COR-L47 (cell line): Measurements from ENCODE around the gene EHD4.

Experiments
- DNase-seq: peaks from one replicate; lab custom pipeline; 2025; lab: John Stamatoyannopoulos, UW

Gene EHD4

DNA sequence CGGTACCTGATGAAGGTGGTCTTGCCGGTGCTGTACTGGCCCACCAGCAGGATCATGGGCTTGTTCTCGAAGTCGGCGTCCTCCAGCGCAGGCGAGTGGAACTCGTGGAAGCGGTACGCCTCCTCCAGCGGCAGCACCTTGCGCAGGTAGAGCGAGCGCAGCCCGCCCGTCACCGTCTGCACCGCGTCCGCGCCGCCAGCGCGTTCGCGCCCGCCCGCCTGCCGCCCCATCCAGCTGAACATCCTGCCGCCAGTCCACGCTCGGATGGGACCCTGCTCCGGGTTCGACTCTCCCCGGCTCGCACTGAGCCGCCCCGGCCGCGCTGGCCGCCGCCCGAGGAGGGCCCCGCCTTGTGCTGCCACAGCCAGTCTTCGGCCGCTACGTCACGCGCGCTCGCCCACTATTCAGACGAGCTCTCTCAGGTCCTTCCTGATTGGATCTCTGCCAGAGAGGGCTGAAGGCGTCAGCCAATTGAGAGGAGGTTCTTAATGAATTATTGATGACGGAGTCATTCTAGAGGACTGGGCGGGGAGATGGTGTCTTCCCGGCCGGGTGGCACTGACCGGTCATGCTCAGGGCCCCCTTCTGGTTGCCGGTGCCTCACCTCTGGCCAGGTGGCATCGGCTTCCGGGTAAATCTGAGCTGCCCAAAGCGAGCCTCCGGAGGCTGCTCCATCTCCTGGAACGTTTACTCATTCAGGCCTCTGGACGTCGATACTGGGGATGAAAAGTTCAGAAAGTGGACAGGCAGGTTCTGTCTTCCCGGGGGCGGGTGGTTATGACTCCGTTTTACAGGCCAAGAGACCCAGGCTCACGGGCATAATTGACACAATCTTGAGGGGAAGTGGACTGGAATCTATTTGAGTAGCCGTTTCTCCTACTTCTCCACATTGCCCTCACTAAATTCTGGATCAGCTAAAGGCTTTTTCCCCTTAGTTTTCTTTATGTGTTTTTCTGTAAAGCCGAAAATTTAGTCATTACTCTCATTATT is at the start of gene EHD4:
Gene EHD4 (minus strand): TSS at position 305 of the 990 bp plus-strand sequence. CDS start 63 bp downstream, at position 242.
- DNase-seq = peak; percentile 99

GRCh38 chr15:42021593-42021992 is 49.2 kb upstream of the EHD4 start:
- no peak for DNase-seq

DNA sequence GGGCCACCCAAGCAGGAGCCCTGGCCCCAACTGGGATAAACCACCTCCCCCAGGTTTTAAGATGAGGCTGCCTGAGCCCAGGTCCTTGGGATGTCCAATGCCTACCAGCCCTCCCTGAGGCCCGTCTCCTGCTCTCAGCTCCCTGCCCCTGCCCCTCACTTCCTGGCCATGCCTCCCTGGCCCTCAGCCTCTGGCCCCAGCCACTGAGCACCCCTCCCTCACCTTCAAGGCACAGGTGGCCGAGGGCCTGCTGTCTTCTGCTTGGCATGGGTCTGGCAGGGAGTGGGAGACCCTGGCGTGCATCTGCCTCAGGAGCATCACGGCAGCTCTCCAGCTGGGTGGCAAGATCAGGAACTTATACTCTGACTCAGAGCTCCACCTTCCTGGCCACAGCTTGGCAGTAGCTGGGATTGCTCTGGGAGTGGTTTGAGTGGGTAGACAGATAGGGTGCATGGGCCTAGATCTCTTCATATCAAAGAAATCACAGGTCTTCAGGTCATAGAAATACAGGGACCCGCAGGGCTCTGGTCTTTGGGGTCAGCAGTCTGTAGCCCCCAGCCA is 48.4 kb upstream of the EHD4 start, which contains the start of gene PLA2G4E:
Gene PLA2G4E (minus strand): TSS at position 330 of the 561 bp plus-strand sequence. CDS start 12 bp downstream, at position 318.
- DNase-seq = no peak

DNA sequence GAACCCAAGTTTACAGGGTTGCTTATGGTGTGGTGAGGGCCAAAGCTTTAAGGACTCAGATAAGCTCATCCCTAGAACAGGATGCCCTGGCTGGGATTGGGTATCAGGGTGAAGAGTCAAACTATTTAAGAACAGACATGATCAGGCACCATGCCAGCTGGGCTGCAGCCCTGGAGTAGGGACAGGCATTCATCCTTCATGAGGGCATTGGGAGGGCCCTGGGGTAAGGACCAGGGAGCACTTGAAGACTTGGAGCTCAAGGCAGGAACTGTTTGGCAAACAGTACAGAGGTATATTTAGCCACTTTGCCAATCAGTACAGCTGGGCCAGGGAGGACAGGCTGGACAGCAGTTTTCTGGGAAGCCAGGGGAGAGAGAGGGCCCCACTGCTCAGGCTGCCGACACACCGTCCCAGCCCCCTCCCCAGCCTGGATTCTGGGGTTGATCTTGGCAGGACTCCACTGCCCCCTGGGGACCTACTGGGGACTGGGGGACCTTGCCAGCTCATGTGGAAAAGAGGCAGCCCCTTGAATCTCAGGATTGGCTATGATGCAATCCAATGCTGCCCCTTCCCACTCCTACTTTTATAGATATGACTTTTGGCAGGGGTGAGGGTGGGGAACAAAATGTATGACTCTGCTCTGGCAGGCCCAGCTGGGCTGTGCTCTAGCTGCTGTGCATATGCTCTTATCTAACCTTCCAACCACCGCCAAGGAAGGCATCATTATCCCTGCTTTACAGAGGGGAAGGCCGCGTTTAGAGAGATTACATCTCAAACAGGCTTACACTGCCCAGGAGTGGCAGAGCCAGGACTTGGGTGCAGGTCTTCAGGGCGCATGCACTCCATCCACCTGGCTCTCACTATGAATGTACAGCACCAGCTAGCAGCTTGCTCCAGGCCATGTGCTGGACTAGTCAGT is 46.2 kb upstream of the EHD4 start:
- no peak for DNase-seq

GRCh38 chr15:42016971-42017370 is 44.6 kb upstream of the EHD4 start:
- no peak for DNase-seq

DNA sequence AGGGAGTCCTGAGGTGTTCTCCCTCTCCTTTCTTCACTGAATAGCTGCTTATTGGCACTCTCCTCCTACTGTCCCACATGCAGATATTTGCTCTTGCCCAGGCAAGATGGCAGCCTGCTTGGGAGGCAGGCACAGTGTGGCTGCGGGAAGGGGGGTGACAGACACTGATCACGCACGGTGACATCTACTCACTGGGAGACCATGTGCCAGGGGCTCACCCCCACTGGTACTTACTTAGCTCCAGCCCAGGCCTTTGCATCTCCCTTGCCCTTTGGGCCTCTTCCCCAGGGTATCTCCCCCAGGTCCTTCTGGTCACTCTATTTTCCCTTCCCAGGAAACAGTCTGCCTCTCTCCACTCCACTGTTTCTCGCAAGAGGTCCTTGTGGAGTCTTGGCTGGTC is 42.0 kb upstream of the EHD4 start:
- no peak for DNase-seq

- no peak for DNase-seq
Measured at GRCh38 chr15:42012928-42013482, 40.6 kb upstream of the EHD4 start.

DNA sequence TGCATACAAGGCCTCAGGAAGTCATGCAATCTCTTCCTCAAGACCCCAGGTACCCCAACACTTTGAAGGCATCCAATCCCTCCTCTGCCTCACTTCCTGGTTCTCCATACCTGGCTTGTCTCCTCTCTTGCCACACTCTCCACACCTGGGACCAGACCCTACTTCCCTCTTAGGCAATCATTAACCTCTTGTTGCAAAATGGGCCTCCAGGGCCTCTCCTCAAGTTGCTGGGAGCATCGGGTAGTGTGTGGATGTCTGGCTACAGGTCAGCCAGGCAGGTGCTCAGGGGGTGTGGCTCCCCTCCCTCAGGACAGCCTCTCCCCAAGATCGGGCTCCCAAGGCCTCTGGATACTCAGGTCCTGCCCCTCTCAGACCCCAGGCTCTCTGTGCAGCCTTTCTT is 39.9 kb upstream of the EHD4 start:
- no peak for DNase-seq

GRCh38 chr15:42011074-42011473 is 38.7 kb upstream of the EHD4 start:
- DNase-seq = peak; percentile 18

DNA sequence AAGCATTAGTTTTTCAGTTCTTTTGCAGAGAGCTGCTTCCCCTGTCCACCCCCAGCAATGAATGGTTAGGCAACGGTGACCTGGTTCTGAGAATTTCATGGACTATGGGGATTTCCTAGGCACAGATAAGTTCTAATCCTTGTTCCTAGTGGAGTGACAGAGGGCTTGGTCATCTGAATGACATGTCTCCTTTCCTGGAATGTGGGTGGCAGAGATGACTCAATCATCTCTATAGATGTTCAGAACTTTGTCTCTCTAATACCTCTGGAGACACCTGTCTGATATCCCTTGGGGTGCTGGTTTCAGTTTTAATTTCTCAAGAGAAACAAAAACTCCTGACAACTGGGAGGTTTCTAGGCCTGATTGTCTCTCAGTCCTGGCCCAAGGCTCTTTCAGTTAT is 38.1 kb upstream of the EHD4 start:
- DNase-seq = no peak

- no peak for DNase-seq
Measured at GRCh38 chr15:42009474-42009873, 37.1 kb upstream of the EHD4 start.

DNA sequence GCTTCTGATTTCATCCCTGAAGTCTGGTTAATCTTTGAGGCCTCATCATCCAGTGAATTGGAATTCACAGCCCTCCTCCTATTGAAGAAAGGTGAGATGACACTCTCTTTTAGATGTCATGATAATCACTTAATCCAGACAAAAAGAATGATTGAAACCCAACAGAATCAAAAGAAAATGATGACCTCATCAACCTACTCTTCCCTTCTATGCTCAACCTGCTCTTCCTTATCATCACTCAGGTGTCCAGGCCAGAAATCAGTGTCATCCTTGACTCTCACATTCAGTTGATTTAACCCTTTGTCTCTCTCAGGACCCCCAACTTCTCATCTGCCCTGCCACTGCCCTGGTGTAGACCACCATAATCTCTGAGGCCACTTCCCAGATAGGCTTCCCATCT is 36.7 kb upstream of the EHD4 start:
- DNase-seq = no peak

GRCh38 chr15:42007386-42007785 is 35.0 kb upstream of the EHD4 start:
- no peak for DNase-seq

DNA sequence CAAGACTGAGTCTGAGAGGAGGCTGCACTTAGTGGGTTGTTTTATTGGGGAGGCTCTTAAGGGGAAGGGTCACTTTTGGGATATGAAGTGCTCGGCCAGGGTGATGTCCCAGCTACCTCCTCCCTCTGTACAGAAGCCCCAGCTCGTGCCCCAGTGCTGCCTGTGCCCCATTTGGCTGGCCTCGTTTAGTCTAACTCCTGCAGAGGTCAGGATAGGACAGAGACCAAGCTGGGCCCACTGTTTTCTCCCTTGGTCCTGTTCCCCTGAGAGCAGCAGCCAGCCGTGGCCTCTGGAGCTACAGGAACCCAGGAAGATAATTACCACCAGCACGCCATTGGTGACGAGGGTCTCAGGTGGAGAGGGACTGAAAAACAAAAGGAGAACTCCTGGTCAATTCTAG is 30.0 kb upstream of the EHD4 start:
- DNase-seq = no peak

DNA sequence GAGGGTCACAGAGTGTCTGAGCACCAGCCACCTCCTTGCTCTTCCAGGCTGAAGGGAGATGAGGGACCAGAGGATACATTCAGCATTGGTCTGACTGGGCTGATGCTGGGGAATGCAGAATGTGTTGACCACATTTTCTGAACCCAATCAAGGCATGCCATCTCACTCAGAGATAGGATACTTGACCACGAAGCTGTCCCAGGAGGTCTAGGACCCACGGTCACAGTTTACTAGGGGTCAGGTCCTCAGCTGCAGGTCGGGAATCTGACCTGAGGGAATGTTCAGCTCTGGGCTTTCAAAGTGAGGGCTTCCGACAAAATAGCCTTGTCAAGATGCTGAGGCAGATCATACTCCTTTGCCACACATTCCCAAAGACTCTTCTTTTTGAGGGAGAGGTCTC is 28.9 kb upstream of the EHD4 start:
- DNase-seq = no peak

GRCh38 chr15:41999290-42000285 is 27.2 kb upstream of the EHD4 start:
- no peak for DNase-seq

DNA sequence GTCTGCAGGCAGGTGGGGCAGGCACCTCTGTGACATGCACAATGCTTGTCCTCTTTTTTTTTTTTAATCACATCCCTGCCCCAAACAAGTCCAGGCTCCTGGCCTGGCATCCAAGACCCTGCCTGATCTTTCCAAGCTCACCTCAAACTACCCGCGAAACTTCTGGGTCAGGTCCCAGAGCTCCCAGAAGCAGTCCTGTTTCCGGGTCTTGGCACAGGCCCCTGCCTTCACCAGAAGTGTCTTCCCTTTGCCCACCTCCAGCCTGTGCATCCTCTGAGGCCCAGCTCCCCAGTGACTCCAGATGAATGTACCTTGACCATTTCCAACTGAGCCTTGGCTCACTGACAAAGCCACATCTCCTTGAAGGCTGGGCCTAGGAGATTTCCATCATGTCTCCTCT is 25.5 kb upstream of the EHD4 start:
- DNase-seq = no peak

DNA sequence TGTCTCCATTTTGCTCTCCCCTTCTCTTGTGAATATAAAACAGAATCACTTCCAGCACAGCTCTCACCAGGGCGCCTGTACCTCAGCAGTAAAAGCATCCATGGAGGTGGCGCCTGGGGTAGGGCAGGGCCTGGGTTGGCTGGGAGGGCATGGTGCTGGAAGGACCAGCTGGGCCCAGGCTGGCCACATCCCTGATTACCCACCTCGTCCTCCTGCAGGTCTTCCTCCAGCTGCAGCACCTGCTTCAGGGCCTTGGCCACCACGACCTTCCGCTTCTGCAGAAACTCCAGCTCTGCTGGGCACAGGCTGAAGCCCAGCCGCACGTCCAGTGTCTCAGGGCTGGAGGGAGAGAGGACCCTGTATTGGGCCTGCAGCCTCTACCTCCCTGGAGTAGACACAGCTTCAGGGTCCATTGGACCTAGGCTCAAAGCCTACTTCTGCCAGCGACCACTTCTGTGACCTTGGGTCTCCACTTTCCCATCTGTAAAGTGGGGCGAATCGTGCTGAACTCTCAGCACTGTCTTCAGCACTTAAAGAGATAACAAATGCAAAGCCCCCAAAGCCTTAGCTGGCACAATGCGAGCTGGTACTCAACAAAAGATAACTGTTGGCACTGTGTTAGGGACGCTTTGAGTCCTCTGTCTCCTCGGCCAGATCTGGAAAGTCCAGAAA is 24.7 kb upstream of the EHD4 start:
- no peak for DNase-seq

DNA sequence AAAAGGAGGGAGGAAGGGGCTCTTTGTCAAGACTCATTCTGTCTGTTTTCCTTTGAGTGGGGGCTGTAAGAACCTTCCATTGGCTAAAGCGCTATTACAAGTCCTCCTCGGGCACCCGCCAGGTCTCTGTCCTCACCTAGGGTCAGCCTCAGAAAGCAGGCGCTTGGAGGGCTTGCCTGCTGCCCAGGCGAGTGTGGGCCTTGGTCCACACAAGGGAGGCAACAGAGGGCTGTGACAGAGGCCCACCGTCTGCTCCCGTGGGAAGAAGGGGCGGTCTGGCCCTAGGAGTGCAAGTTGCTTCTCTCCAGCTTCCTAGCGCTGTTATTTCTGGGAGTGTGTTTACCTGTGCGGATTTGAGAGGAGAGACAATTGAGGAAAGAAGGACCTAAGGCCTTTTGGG is 24.0 kb upstream of the EHD4 start:
- DNase-seq = no peak

GRCh38 chr15:41995476-41995855 is 23.1 kb upstream of the EHD4 start:
- DNase-seq = no peak
